Choroid plexus epithelial cell (primary cell): Measurements from ENCODE around the gene MGMT.

Experiments used
- DNase-seq: peaks from one replicate; pipeline ENCODE4 v3.0.0-alpha.2; 2010; ENCODE audit warnings: low read depth
- H3K4me3 ChIP-seq: 2 replicates; pipeline ENCODE4 v1.5.1; 2011; ENCODE audit warnings: low read depth, mild to moderate bottlenecking, control low read depth, low read length, moderate library complexity
- TF ChIP-seq, protein P1 (sequence below): conservative IDR thresholded peaks from 2 replicates; pipeline ENCODE4 v1.5.1; 2011; ENCODE audit warnings: low read depth, mild to moderate bottlenecking, control low read depth, inconsistent platforms, low read length, moderate library complexity

MGMT gene

GRCh38 chr10:129509835-129510234 lies 42.8 kb downstream of the MGMT start:
- no peak for DNase-seq
- H3K4me3 ChIP-seq = no peak overlapping the region
- TF ChIP-seq, protein P1, sequence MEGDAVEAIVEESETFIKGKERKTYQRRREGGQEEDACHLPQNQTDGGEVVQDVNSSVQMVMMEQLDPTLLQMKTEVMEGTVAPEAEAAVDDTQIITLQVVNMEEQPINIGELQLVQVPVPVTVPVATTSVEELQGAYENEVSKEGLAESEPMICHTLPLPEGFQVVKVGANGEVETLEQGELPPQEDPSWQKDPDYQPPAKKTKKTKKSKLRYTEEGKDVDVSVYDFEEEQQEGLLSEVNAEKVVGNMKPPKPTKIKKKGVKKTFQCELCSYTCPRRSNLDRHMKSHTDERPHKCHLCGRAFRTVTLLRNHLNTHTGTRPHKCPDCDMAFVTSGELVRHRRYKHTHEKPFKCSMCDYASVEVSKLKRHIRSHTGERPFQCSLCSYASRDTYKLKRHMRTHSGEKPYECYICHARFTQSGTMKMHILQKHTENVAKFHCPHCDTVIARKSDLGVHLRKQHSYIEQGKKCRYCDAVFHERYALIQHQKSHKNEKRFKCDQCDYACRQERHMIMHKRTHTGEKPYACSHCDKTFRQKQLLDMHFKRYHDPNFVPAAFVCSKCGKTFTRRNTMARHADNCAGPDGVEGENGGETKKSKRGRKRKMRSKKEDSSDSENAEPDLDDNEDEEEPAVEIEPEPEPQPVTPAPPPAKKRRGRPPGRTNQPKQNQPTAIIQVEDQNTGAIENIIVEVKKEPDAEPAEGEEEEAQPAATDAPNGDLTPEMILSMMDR = no peak

DNA sequence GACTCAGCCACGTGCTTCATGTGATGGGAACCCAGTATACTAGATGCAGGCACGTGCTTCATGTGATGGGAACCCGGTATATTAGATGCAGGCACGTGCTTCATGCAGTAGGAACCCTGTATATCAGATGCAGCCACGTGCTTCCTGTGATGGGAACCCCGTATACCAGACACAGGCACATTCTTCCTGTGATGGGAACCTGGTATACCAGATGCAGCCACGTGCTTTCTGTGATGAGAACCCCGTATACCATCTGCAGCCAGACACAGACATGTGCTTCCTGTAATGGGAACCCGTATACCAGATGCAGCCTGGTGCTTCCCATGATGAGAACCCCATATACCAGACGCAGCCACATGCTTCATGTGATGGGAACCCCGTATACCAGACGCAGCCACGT lies 44.0 kb downstream of the MGMT start:
- TF ChIP-seq, protein P1 = no peak
- DNase-seq = no peak
- no peak overlapping the region for H3K4me3 ChIP-seq

DNA sequence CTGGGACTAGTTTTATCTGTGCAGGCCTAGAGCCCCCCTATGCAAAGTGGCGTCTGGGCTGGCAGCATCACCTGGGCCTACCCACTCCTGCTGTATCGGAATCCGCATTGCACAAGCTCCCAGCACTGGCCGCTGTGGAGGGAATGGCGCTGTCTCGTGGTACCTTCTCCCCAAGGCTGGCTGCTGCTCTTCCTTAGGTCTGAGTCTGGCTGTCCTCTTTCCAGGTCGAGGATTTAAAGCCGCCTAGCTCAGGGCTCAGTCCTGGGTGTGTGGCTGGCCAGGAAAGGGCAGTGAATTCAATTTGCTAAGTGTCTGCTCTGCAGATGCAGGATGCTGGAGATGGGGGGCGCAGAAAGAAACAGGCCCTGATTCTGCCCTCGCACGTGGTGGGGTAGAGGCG lies 44.7 kb downstream of the MGMT start:
- no peak overlapping the region for H3K4me3 ChIP-seq
- DNase-seq = no peak
- TF ChIP-seq, protein P1 = no peak

DNA sequence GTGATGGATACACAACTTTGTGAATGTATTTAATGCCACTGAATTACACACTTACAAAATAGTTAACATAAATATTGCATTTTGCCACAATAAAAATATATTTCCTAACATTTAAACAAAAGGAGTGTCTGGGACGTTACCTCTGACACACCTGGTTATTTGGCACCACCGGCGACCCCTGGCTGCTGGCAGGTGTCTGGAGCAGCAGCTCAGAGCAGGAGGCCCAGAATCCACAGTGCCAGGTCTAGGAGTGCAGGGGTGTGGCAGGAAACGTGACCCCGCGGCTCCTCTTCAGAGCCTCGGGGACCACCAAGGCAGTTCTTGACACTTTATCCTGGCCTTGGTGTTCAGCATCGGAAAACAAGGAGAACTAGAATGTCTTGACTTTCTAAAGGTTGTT lies 46.3 kb downstream of the MGMT start:
- no peak overlapping the region for H3K4me3 ChIP-seq
- TF ChIP-seq, protein P1 = no peak
- DNase-seq = no peak

DNA sequence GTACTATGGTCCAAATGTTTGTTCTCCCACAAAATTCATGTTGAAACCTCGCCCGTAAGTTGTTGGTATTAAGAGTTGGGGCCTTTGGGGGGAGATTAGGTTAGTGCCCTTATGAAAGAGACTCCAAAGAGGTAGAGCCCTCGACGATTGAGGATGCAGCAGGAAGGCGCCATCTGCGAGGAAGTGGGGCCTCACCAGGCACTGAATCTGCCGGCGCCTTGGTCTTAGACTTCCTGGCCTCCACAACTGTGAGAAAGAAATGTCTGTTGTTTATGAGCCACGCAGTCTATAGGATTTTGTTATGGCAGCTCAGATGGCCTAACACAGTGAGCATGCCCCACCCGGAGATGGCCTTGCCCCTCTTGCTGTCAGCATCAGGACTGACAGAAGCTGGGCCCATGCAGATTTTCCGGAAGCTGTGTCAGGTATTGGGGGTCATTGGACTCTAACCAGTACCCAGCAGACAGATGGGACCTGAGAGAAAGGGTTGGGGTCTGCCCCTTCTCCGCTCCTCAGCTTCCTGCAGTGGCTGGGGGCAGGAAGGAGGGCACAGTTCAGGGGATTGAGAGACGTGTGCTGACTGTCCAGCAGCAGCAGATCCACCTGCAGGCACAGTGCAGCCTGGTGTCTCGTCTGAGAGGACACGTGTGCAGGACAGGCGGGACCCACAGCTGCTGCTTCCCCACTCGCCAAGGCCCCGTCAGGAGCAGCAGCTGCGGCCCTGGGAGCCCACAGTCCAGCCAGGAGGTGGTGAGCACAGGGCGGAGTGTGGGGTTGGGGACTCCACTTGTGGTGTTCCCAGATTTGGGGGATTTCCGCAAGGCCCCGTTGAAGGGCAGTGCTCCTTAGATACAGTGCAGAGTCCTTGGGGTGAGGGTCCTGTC lies 47.8 kb downstream of the MGMT start:
- no peak overlapping the region for H3K4me3 ChIP-seq
- TF ChIP-seq, protein P1 = no peak
- DNase-seq = no peak

GRCh38 chr10:129516846-129517679 lies 50.0 kb downstream of the MGMT start:
- no peak for DNase-seq
- TF ChIP-seq, protein P1 = no peak
- H3K4me3 ChIP-seq = no peak overlapping the region

DNA sequence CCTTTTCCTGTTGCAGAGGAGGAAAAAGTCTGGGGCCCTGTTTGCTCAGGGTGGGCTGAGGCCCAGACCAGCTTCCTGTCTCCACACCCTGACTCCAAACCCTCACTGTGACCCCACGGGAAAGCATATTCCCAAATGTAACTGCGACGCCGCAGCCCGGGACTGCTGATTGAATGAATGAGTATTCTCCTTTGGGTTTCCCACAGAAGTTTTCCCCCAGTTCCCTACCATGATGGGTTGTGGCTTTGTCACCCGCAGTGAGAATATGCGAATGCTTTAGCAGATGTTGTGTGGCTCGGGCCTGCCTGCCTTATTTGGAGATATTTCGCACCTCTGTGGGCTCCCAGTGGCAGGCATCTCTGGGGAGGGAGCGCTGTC lies 50.6 kb downstream of the MGMT start:
- DNase-seq = no peak
- H3K4me3 ChIP-seq = no peak overlapping the region
- TF ChIP-seq, protein P1 = no peak
